Measurements from ENCODE around the gene DIO3.
A peak's percentile ranks its signal among the peaks of the same experiment; 100 is the strongest.
"Not testable (repeated sequence)": the region's sequence is repeated elsewhere in the genome, so short reads cannot be mapped to it uniquely, and the experiment has no call there.

DIO3 gene

GRCh38 chr14:101559624-101560533, 1.4 kb upstream of the DIO3 start:
- no peak for DNase-seq

GRCh38 chr14:101560534-101561113, 671 bp upstream of the DIO3 start:
- DNase-seq, result no peak

- no peak for DNase-seq
Measured at GRCh38 chr14:101561897-101562490, 699 bp downstream of the DIO3 start.

GRCh38 chr14:101562659-101563351, 1.5 kb downstream of the DIO3 start:
- peak; percentile 63 for DNase-seq

- no peak for DNase-seq
Measured at GRCh38 chr14:101563352-101563653, 2.0 kb downstream of the DIO3 start.

- peak; percentile 6 for DNase-seq
Measured at GRCh38 chr14:101563654-101564443, 2.6 kb downstream of the DIO3 start.

- no peak for DNase-seq
Measured at GRCh38 chr14:101564444-101564776, 3.1 kb downstream of the DIO3 start.

GRCh38 chr14:101564819-101565698, 3.8 kb downstream of the DIO3 start:
- DNase-seq, result no peak

- DNase-seq, result no peak
Measured at GRCh38 chr14:101567252-101567651, 6.0 kb downstream of the DIO3 start.

GRCh38 chr14:101571004-101571403, 9.7 kb downstream of the DIO3 start:
- no peak for DNase-seq

- DNase-seq, result not testable (repeated sequence)
Measured at GRCh38 chr14:101572526-101572925, 11.2 kb downstream of the DIO3 start.

- no peak for DNase-seq
Measured at GRCh38 chr14:101573289-101573688, 12.0 kb downstream of the DIO3 start.

GRCh38 chr14:101575581-101575980, 14.3 kb downstream of the DIO3 start:
- no peak for DNase-seq

- DNase-seq, result no peak
Measured at GRCh38 chr14:101577221-101577909, 16.1 kb downstream of the DIO3 start.

- no peak for DNase-seq
Measured at GRCh38 chr14:101578489-101578888, 17.2 kb downstream of the DIO3 start.

- DNase-seq, result no peak
Measured at GRCh38 chr14:101579372-101580080, 18.2 kb downstream of the DIO3 start.

- no peak for DNase-seq
Measured at GRCh38 chr14:101581806-101582205, 20.5 kb downstream of the DIO3 start.

- no peak for DNase-seq
Measured at GRCh38 chr14:101582294-101582693, 21.0 kb downstream of the DIO3 start.

- no peak for DNase-seq
Measured at GRCh38 chr14:101583006-101583714, 21.9 kb downstream of the DIO3 start.

- no peak for DNase-seq
Measured at GRCh38 chr14:101583715-101584054, 22.4 kb downstream of the DIO3 start.
